ENCODE data around the gene PGA3.

Gene PGA3

DNA sequence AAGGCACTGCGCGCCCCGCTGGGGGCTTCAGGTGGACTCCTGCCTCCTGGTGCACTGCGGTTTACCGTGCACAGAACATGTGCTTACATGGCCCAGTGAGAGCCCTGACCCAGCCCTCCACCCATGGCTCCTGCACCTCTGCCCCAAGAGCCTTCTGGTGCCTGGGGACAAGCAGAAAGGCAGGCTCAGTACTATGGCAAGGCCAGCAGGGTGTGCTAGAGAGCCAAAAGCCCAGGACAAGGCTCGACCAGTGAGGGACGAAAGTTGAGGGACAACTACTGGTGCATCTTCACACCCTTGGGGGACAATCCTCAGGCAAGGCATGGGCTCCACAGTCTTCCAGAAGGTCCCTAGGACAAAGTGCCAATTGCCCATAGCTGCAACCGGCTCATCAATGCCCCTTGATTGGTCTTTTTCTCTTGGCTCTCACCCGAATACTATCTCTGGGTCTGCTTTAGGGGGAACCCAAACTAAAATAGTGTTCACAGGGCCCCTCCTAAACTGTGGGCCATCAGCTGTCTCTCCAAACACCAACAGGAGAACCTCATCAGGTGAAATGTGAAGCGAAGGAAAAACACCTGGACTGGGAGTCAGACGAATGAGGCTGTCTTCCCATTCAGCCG is 51.2 kb downstream of the PGA3 start:
- FAIRE-seq = no peak

- no peak for FAIRE-seq
Observed at GRCh38 chr11:61256710-61257482, 53.6 kb downstream of the PGA3 start.

GRCh38 chr11:61258546-61258945 is 55.2 kb downstream of the PGA3 start:
- no peak for FAIRE-seq

DNA sequence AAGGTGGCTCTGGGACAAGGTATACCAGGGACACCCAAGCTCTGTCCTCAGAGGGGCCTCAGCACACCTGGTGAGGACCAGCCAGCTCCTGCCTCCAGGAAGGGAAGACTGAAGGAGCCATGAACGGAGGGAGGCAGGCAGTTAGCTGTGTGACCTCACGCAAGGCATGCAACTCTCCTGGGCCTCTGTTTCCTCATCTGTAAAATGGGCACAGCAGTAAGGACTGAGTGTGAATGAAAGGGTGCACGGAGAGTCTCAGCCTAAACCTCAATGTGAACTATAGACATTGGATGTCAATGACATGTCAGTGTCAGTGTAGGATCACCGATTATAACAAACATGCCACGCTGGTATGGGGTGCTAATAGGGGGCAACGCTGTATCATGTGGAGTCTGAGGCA is 56.0 kb downstream of the PGA3 start:
- no peak for FAIRE-seq
